NCI-H1048 (cell line): Measurements from ENCODE around the gene DGKB.

ENCODE experiments used
- DNase-seq: peaks from one replicate; lab custom pipeline; 2025; lab: John Stamatoyannopoulos, UW

Gene DGKB

GRCh38 chr7:14209896-14210484 is 692.6 kb downstream of the DGKB start:
- DNase-seq = no peak

GRCh38 chr7:14207711-14208110 is 694.8 kb downstream of the DGKB start:
- no peak for DNase-seq

DNA sequence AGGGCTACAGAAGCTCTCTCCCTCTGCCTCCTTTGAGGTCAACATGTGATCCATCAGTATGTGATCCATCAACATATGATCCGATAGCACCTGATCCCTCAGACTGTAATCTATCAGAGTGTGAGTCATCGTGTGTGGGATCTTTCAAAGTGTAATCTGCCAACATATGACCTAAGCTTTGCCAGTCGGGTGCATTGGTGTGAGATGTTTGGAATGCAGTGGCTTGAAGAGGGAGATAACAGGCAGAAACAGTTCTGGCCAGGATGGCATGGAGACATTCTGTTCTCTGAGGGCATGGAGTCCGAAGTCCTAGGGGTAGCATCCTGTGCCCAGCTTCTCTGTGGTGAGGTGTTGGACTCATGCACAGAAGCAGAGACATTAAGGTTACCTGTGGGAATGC is 695.4 kb downstream of the DGKB start:
- no peak for DNase-seq

- DNase-seq = no peak
These were observed 696.4 kb downstream of the DGKB start for GRCh38 chr7:14206121-14206520.

DNA sequence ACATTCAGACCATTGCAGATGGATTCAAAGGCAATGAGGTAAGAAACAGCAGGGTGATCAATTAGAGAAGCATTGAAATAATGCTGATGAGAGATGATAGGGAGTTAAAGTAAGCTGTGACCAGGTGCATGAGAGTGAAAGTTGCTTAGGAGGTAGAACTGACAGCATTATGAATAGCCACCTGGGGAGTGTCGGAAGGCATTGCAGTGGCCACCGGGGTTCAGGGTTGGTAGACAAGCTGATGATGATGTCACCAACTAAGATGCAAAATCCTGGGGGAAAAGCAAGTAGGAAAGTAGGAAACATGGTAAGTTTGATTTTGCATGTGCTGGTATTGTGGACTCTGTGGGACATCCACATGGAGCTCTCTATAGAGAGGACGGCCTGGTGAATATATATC is 701.2 kb downstream of the DGKB start:
- DNase-seq = no peak

- DNase-seq = no peak
These were observed 703.2 kb downstream of the DGKB start for GRCh38 chr7:14199336-14199735.

GRCh38 chr7:14197280-14197679 is 705.3 kb downstream of the DGKB start:
- DNase-seq = no peak

- no peak for DNase-seq
These were observed 706.0 kb downstream of the DGKB start for GRCh38 chr7:14196555-14196954.

DNA sequence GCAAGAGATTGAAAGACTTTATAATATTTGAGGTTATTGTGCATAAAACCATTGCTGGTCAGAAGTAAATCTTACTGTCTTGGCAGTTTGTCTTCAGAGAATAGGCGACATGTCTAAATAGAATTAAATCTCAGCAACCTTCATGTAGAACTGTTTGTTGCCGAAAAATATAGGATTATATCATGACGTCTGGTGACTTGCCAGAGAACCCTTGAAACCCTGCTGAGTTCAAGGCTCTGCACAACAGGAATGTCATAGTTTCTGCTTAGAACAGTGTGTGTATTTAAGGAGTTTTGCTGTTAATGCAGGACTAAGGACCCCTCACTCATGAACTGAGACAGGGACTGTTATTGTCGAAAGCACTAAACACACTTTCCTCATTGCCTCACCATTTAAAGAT is 706.7 kb downstream of the DGKB start:
- no peak for DNase-seq

DNA sequence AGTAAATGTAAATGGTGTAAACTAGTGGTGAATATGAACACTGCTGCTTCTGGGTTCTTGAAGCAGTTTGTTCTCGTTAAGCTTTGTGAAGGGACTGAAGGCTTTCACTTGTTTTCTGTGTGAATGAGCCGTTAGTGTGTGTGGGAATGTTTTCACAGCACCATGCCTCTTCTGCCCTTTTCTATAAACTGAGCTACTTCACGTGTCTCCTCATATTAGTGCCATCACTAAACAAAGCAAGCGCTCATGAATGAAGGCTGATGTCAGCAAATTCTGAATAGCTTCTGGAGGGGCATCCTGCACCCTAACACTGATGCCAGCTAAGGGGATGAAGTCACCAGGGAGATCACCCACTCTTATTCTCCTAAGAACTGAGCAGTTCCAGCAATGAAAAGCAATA is 707.5 kb downstream of the DGKB start:
- no peak for DNase-seq

GRCh38 chr7:14191686-14192098 is 710.9 kb downstream of the DGKB start:
- no peak for DNase-seq

DNA sequence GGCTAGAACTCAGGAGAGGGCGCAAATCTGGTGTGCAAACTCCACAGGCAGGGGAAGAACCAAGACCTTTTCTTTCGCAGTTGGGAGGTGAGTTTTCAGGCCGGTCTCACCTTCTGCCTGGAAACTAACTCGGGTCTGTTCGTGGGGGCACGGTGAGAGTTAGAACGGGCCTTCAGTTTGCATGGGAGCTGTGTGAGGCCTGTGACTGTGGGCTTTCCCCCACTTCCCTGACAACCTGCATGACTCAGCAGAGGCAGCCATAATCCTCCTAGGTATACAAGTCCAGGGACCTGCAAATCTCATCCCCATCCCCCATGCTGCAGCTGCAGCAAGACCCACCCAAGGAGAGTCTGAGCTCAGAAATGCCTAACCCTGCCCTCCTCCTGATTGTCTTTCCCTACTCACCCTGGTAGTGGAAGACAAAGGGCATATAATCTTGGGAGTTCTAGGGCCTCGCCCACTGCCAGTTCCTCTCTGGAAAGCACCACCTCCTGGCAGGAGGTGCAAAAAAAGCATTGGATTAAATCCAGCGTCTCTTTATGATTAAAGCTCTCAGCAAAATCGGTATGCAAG is 718.2 kb downstream of the DGKB start:
- no peak for DNase-seq

- DNase-seq = no peak
These were observed 722.8 kb downstream of the DGKB start for GRCh38 chr7:14179781-14180180.

GRCh38 chr7:14177876-14178275 is 724.7 kb downstream of the DGKB start:
- DNase-seq = no peak

DNA sequence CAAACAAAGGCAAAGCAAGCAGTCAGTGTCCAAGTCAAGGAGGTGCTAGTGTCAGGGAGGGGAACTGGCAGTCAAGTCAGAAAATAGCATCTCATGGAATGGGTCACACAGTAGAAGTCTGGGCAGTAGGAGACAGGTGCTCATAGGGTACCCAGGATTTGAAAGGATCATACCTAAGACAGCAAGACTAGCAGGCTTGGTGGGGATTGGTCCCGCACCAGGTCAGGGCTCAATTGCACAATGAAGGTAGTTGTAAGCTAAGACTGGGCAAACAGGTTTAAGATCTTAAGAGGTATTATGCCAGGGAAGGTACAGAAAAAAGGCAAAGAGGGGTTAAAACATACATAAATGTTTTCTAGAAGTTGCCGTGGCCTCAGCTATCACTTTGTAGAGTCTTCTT is 731.7 kb downstream of the DGKB start:
- DNase-seq = no peak

DNA sequence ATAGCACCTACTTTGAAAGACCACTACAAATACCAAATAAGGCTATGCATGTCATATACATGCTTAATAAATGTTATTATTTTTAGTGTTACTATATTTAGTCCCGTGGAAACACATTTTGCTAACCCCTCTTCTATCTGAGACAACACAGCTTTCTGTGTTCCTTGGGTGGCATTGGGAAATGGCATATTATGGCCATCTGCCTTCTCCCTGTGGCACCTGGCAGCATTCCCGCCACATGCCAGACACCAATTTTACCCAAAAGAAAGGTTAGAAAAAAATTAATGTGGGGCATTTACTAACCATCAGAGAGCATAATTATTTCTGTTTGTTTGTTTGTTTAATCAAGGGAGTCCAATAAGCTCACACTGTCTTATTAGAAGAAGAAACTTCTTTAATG is 744.4 kb downstream of the DGKB start:
- DNase-seq = no peak

DNA sequence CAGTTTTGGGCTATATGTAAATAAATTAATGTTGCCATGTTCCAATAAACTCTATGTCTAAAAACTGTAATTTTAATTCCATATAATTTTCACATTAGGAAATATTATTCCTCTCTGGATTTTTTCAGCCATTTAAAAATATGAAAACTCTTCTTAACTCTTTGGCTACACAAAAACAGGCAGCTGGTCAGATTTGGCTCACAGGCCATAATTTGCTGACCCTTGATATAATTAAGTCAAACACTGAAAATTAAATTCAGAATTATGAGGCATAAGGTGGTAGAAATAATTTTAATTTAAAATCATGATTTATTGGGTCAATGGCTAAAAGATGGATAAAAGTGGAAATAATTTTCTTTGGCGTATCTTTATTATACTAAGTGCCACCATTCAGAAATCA is 746.1 kb downstream of the DGKB start:
- no peak for DNase-seq

DNA sequence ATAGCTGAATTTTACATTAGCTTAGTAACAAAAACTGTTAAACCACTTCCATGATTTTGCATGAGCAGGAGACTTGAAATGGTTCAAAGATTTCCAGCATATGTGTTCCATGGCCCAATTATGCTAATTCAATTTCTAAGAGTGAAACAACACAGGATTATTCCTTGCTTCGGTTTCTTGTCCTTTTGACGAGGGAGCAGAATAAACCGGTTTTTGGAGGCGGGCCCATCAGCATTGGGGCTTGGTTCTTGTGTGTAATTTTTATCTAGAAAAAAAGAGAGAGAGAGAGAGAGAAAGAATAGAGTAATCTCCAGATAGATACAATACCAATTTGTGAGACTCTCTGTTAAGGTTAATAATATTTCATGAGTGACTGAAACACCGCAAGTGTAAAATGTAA is 753.6 kb downstream of the DGKB start:
- no peak for DNase-seq

DNA sequence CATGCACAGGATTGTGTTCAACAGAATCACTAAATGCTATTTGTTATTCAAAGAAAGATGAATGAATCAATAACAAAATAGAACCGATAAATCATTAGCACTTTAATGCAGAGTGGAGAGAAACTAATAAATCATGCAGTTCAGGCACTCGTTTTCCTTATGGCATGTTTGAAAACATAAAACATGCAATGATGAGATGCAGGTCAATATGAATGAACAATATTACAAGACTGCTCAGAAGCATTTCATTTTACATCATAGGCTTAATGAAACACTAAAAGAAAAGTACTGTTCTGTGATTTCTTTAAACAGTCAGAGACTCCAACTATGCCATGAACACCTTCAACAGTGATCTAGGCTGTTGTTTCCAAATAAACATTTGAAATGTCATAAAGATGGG is 755.0 kb downstream of the DGKB start:
- no peak for DNase-seq

GRCh38 chr7:14144538-14144937 is 758.0 kb downstream of the DGKB start:
- no peak for DNase-seq

- no peak for DNase-seq
These were observed 758.4 kb downstream of the DGKB start for GRCh38 chr7:14144109-14144508.

- no peak for DNase-seq
These were observed 764.9 kb downstream of the DGKB start for GRCh38 chr7:14137676-14138075.

- DNase-seq = no peak
These were observed 768.8 kb downstream of the DGKB start for GRCh38 chr7:14133752-14134151.

DNA sequence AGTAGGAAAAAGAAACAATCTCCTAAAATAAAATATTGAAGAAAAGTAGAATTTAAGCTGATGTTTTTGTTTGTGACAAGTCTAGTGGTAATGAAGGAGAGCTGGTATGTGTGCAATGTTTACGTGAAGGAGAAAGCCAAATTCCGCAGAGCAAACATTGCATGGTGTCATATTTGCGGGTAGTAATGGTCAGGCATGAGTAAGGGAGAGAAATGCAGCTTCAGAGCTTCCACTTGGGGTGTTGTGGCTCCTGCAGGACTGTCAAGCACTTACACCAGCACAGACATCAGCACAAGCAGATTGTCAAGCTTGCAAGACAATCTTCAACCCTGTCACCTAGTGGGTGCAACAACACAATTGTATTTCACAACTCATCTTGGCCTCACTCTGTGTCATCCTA is 776.6 kb downstream of the DGKB start:
- DNase-seq = no peak
